Activated CD4-positive, alpha-beta memory T cell treated with anti-CD3 and anti-CD28 coated beads, Interleukin-2, amount 10 ng/mL, durations not matched to agents 7 days and 5 days (primary cell): ENCODE results near the gene HIVEP3. TPM values are rescaled to one million over a fixed set of nuclear protein-coding genes. Genes with fewer than 3 reads are reported as not detected.

Experiments used
- CTCF ChIA-PET: fragments of 350-600 bp; sonication (Branson Sonifier 250); formaldehyde crosslinking; loops from one replicate; lab custom pipeline; 2021; ENCODE audit warnings: antibody characterized with exemption, inconsistent platforms; lab: Charles Lee
- POLR2A ChIA-PET: fragments of 350-600 bp; sonication (Branson Sonifier 250); formaldehyde crosslinking; loops from one replicate; lab custom pipeline; 2021; ENCODE audit warnings: antibody characterized with exemption; lab: Charles Lee
- DNase-seq: peaks from one replicate; pipeline ENCODE4 v3.0.0-alpha.2; 2020
- H3K27ac Mint-ChIP-seq: one replicate; pipeline ENCODE4 v1.8.0; 2021; ENCODE audit warnings: mild to moderate bottlenecking, mixed read lengths
- H3K27me3 Mint-ChIP-seq: one replicate; pipeline ENCODE4 v1.8.0; 2021; ENCODE audit warnings: mixed read lengths
- H3K36me3 Mint-ChIP-seq: one replicate; pipeline ENCODE4 v1.8.0; 2021; ENCODE audit warnings: low read depth, mixed read lengths
- H3K4me1 Mint-ChIP-seq: one replicate; pipeline ENCODE4 v1.8.0; 2021; ENCODE audit warnings: mixed read lengths
- H3K4me3 Mint-ChIP-seq: one replicate; pipeline ENCODE4 v1.8.0; 2021; ENCODE audit warnings: mild to moderate bottlenecking, mixed read lengths
- H3K9me3 Mint-ChIP-seq: one replicate; pipeline ENCODE4 v1.8.0; 2021; ENCODE audit warnings: mixed read lengths
- total RNA-seq, 2 experiments: library from RNA; stranded (reverse); gene quantifications; one replicate each; pipeline ENCODE4 v1.2.3, GENCODE V29; 2021

HIVEP3 gene
- total RNA-seq, 2 experiments from 2014 or later = 27.8 to 28.8 TPM

- DNase-seq = no peak
- CTCF ChIA-PET = interaction anchor here (1.9 to 4.0 kb wide), 4 partner anchors 28 to 315 kb away, joined by 5 to 72 read pairs (median 24); partner anchors contain the start of gene HIVEP3
- peaks cover 63% of the 10 kb centered on the region for H3K4me1 Mint-ChIP-seq
- H3K27ac Mint-ChIP-seq = peak overlapping the region; percentile 38
- no peaks in the 10 kb centered on the region for H3K27me3 Mint-ChIP-seq
- H3K36me3 Mint-ChIP-seq = no peaks in the 10 kb centered on the region
- H3K4me3 Mint-ChIP-seq = peak overlapping the region; percentile 30
- POLR2A ChIA-PET = interaction anchor here (0.7 to 8.4 kb wide), 3 partner anchors 9 to 27 kb away, joined by 3 to 231 read pairs (median 4); partner anchors contain the start of gene HIVEP3
- H3K9me3 Mint-ChIP-seq = no peaks in the 10 kb centered on the region
Observed at GRCh38 chr1:41889506-41890414, 29.0 kb downstream of the HIVEP3 start.

- no peaks in the 10 kb centered on the region for H3K9me3 Mint-ChIP-seq
- peaks cover 54% of the 10 kb centered on the region for H3K4me1 Mint-ChIP-seq
- H3K27ac Mint-ChIP-seq = no peak overlapping the region
- no peaks in the 10 kb centered on the region for H3K27me3 Mint-ChIP-seq
- no peak for DNase-seq
- H3K4me3 Mint-ChIP-seq = no peak overlapping the region
- no peaks in the 10 kb centered on the region for H3K36me3 Mint-ChIP-seq
- ChIA-PET CTCF (no interaction called here), POLR2A (no interaction called here)
Observed at GRCh38 chr1:41888756-41889155, 30.0 kb downstream of the HIVEP3 start.

GRCh38 chr1:41887365-41887764, 31.4 kb downstream of the HIVEP3 start:
- ChIA-PET CTCF (no interaction called here), POLR2A (interaction anchor here (1.0 kb wide), 1 partner anchor 12 kb away, joined by 4 read pairs; no protein-coding TSS in a partner anchor)
- H3K27ac Mint-ChIP-seq = no peak overlapping the region
- no peaks in the 10 kb centered on the region for H3K36me3 Mint-ChIP-seq
- H3K27me3 Mint-ChIP-seq = no peaks in the 10 kb centered on the region
- peaks cover 48% of the 10 kb centered on the region for H3K4me1 Mint-ChIP-seq
- H3K4me3 Mint-ChIP-seq = no peak overlapping the region
- no peaks in the 10 kb centered on the region for H3K9me3 Mint-ChIP-seq
- DNase-seq = no peak

GRCh38 chr1:41884256-41885230, 34.2 kb downstream of the HIVEP3 start:
- Mint-ChIP-seq H3K4me3 (no peak overlapping the region), H3K27ac (no peak overlapping the region), H3K36me3 (no peaks in the 10 kb centered on the region), H3K4me1 (peaks cover 29% of the 10 kb centered on the region), H3K9me3 (no peaks in the 10 kb centered on the region), H3K27me3 (no peaks in the 10 kb centered on the region)
- CTCF ChIA-PET = no interaction called here
- POLR2A ChIA-PET = interaction anchor here (0.8 kb wide), 1 partner anchor 34 kb away, joined by 3 read pairs; no protein-coding TSS in a partner anchor
- DNase-seq = no peak

GRCh38 chr1:41883507-41883906, 35.2 kb downstream of the HIVEP3 start:
- CTCF ChIA-PET = no interaction called here
- no peak for DNase-seq
- POLR2A ChIA-PET = no interaction called here
- no peak overlapping the region for H3K27ac Mint-ChIP-seq
- peaks cover 18% of the 10 kb centered on the region for H3K4me1 Mint-ChIP-seq
- H3K36me3 Mint-ChIP-seq = no peaks in the 10 kb centered on the region
- no peaks in the 10 kb centered on the region for H3K9me3 Mint-ChIP-seq
- H3K4me3 Mint-ChIP-seq = no peak overlapping the region
- no peaks in the 10 kb centered on the region for H3K27me3 Mint-ChIP-seq

- Mint-ChIP-seq H3K4me1 (peaks cover 14% of the 10 kb centered on the region), H3K9me3 (no peaks in the 10 kb centered on the region), H3K27ac (no peak overlapping the region), H3K27me3 (no peaks in the 10 kb centered on the region), H3K36me3 (no peaks in the 10 kb centered on the region), H3K4me3 (no peak overlapping the region)
- ChIA-PET POLR2A (interaction anchor here (1.0 kb wide), 1 partner anchor 20 kb away, joined by 3 read pairs; no protein-coding TSS in a partner anchor), CTCF (interaction anchor here (0.7 kb wide), 1 partner anchor 19 kb away, joined by 3 read pairs; no protein-coding TSS in a partner anchor)
- DNase-seq = no peak
Observed at GRCh38 chr1:41882486-41882885, 36.2 kb downstream of the HIVEP3 start.

GRCh38 chr1:41882068-41882477, 36.6 kb downstream of the HIVEP3 start:
- Mint-ChIP-seq H3K9me3 (no peaks in the 10 kb centered on the region), H3K4me3 (no peak overlapping the region), H3K27ac (no peak overlapping the region), H3K4me1 (peaks cover 18% of the 10 kb centered on the region), H3K27me3 (no peaks in the 10 kb centered on the region), H3K36me3 (no peaks in the 10 kb centered on the region)
- ChIA-PET POLR2A (interaction anchor here (1.0 kb wide), 1 partner anchor 19 kb away, joined by 3 read pairs; no protein-coding TSS in a partner anchor), CTCF (interaction anchor here (0.7 kb wide), 1 partner anchor 18 kb away, joined by 3 read pairs; no protein-coding TSS in a partner anchor)
- no peak for DNase-seq

- no peaks in the 10 kb centered on the region for H3K27me3 Mint-ChIP-seq
- no peaks in the 10 kb centered on the region for H3K9me3 Mint-ChIP-seq
- H3K36me3 Mint-ChIP-seq = no peaks in the 10 kb centered on the region
- H3K4me3 Mint-ChIP-seq = no peak overlapping the region
- no peak for DNase-seq
- H3K4me1 Mint-ChIP-seq = peaks cover 25% of the 10 kb centered on the region
- ChIA-PET CTCF (no interaction called here), POLR2A (no interaction called here)
- H3K27ac Mint-ChIP-seq = no peak overlapping the region
Observed at GRCh38 chr1:41880950-41881885, 37.5 kb downstream of the HIVEP3 start.

- no peak for DNase-seq
- POLR2A ChIA-PET = no interaction called here
- Mint-ChIP-seq H3K36me3 (no peaks in the 10 kb centered on the region), H3K4me1 (peaks cover 25% of the 10 kb centered on the region), H3K27me3 (no peaks in the 10 kb centered on the region), H3K4me3 (no peak overlapping the region), H3K9me3 (no peaks in the 10 kb centered on the region), H3K27ac (no peak overlapping the region)
- CTCF ChIA-PET = no interaction called here
Observed at GRCh38 chr1:41880261-41880660, 38.5 kb downstream of the HIVEP3 start.

- H3K36me3 Mint-ChIP-seq = no peaks in the 10 kb centered on the region
- H3K27me3 Mint-ChIP-seq = no peaks in the 10 kb centered on the region
- DNase-seq = no peak
- ChIA-PET CTCF (no interaction called here), POLR2A (no interaction called here)
- H3K4me1 Mint-ChIP-seq = peaks cover 27% of the 10 kb centered on the region
- no peaks in the 10 kb centered on the region for H3K9me3 Mint-ChIP-seq
- no peak overlapping the region for H3K4me3 Mint-ChIP-seq
- H3K27ac Mint-ChIP-seq = no peak overlapping the region
Observed at GRCh38 chr1:41879617-41880016, 39.1 kb downstream of the HIVEP3 start.

- H3K27me3 Mint-ChIP-seq = no peaks in the 10 kb centered on the region
- peaks cover 27% of the 10 kb centered on the region for H3K4me1 Mint-ChIP-seq
Observed at GRCh38 chr1:41878911-41879310, 39.8 kb downstream of the HIVEP3 start.

GRCh38 chr1:41878495-41878894, 40.2 kb downstream of the HIVEP3 start:
- POLR2A ChIA-PET = no interaction called here
- no peaks in the 10 kb centered on the region for H3K27me3 Mint-ChIP-seq
- no peaks in the 10 kb centered on the region for H3K36me3 Mint-ChIP-seq
- no peaks in the 10 kb centered on the region for H3K9me3 Mint-ChIP-seq
- peaks cover 27% of the 10 kb centered on the region for H3K4me1 Mint-ChIP-seq
- H3K27ac Mint-ChIP-seq = no peak overlapping the region
- no peak for DNase-seq
- no peak overlapping the region for H3K4me3 Mint-ChIP-seq
- CTCF ChIA-PET = no interaction called here

More at GRCh38 chr1:41878911-41879310, 39.8 kb downstream of the HIVEP3 start:
- no peak overlapping the region for H3K27ac Mint-ChIP-seq
- DNase-seq = no peak
- ChIA-PET POLR2A (no interaction called here), CTCF (no interaction called here)
- H3K9me3 Mint-ChIP-seq = no peaks in the 10 kb centered on the region
- no peak overlapping the region for H3K4me3 Mint-ChIP-seq
- H3K36me3 Mint-ChIP-seq = no peaks in the 10 kb centered on the region
